Common myeloid progenitor, CD34-positive (primary cell): ENCODE results near the gene LDHD.
A peak's percentile ranks its signal among the peaks of the same experiment; 100 is the strongest.

ENCODE experiments used
- CTCF ChIA-PET: fragments of 350-600 bp; sonication (Branson Sonifier 250); formaldehyde crosslinking; loops from one replicate; lab custom pipeline; 2021; ENCODE audit warnings: antibody characterized with exemption; lab: Charles Lee
- POLR2A ChIA-PET: fragments of 350-600 bp; sonication (Branson Sonifier 250); formaldehyde crosslinking; loops from one replicate; lab custom pipeline; 2021; ENCODE audit warnings: antibody characterized with exemption; lab: Charles Lee
- DNase-seq, 3 donors: peaks; one replicate each; pipeline versions ENCODE4 v3.0.0 to v3.0.0-alpha.2; 2013
- H3K27ac ChIP-seq, 2 experiments: 1 replicate in 1 of 2; 2 replicates in 1 of 2; pipeline ENCODE4 v1.7.0; 2013; ENCODE audit warnings: inconsistent platforms in 2 of 2, low read length in 2 of 2, mild to moderate bottlenecking in 2 of 2, low read depth in 1 of 2, moderate library complexity in 1 of 2; ENCODE audit not compliant: severe bottlenecking in 2 of 2, insufficient read depth in 1 of 2, poor library complexity in 1 of 2
- H3K27me3 ChIP-seq, 5 experiments: replicated peaks in 2 of 5; 1 replicate in 3 of 5; 2 replicates in 2 of 5; pipeline versions ENCODE4 v1.6.1 to v1.7.0; 2013; ENCODE audit warnings: low read length in 4 of 5, mild to moderate bottlenecking in 2 of 5, moderate library complexity in 2 of 5, inconsistent platforms in 1 of 5; ENCODE audit not compliant: insufficient read depth in 5 of 5, control insufficient read depth in 4 of 5
- H3K36me3 ChIP-seq, 4 experiments: 1 replicate in 2 of 4; 2 replicates in 2 of 4; pipeline versions ENCODE4 v1.6.1 to v1.7.0; 2013; ENCODE audit warnings: low read length in 3 of 4, control low read depth in 1 of 4, mild to moderate bottlenecking in 1 of 4; ENCODE audit not compliant: control insufficient read depth in 4 of 4, insufficient read depth in 4 of 4
- H3K4me1 ChIP-seq, 4 experiments: 1 replicate in 3 of 4; 2 replicates in 1 of 4; pipeline versions ENCODE4 v1.6.1 to v1.7.1; 2013; ENCODE audit warnings: low read length in 3 of 4, mild to moderate bottlenecking in 3 of 4, control low read depth in 1 of 4, inconsistent platforms in 1 of 4, moderate library complexity in 1 of 4; ENCODE audit not compliant: control insufficient read depth in 4 of 4, insufficient read depth in 4 of 4; ENCODE audit errors: control extremely low read depth in 1 of 4
- H3K4me3 ChIP-seq, 7 experiments: 1 replicate in 4 of 7; 2 replicates in 3 of 7; pipeline versions ENCODE4 v1.5.1 to v1.7.0; 2013; ENCODE audit warnings: mild to moderate bottlenecking in 7 of 7, low read length in 6 of 7, moderate library complexity in 6 of 7, inconsistent platforms in 2 of 7, low read depth in 2 of 7, control low read depth in 1 of 7; ENCODE audit not compliant: insufficient read depth in 4 of 7, control insufficient read depth in 1 of 7; ENCODE audit errors: extremely low read depth in 1 of 7
- H3K9me3 ChIP-seq, 5 experiments: 1 replicate in 4 of 5; 2 replicates in 1 of 5; pipeline versions ENCODE4 v1.6.1 to v1.7.1; 2013; ENCODE audit warnings: low read length in 4 of 5, mild to moderate bottlenecking in 2 of 5, inconsistent platforms in 1 of 5, low read depth in 1 of 5, moderate library complexity in 1 of 5; ENCODE audit not compliant: control insufficient read depth in 4 of 5, insufficient read depth in 2 of 5; ENCODE audit errors: control extremely low read depth in 1 of 5
- WGBS: methylation state at CpG from one replicate; pipeline ENCODE4 v1.1.5; 2013; ENCODE audit not compliant: insufficient coverage; 5-methylcytosine and 5-hydroxymethylcytosine counted together

LDHD gene

DNA sequence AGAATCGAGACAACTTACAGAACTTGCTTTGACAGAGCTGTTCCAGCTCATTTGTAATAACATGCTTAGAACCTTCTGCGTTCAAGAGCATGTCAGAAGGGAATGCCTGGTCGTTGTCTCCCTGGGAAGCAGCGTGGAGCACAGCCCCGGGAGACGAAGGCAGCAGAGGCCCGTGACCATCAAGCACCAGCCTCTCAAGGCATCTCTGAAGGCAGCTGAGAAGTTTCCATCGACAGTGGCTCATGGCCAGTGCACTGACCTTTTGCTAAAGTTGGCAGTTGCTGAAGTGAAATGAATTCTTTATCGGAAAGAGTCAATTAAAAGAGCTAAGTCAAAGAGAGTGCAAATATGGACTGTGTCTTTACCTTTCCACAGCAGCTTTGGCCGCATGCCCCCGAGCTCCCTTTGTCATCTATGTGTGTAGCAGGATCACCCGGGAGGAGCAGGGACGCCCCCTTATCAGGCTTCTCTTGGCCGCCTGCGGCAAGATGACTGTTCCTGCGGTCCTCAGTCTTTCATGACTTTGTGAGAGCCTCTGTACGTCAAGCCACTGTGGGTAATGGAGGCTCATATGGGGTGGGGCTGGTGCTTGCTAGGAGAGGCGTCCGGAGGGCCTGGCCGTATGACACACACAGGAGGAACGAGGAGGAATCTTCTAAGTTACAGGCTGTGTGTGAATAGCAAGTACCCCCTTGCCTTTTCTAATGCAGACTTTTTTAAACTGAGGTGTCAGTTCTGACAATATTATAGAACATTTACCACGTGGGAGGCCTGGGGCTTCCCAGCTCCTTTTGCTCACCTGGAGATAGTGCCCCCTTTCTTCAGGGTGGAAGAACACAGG is 54.2 kb downstream of the LDHD start:
- CTCF ChIA-PET: interaction anchor here (0.9 to 6.9 kb wide), 23 partner anchors 9 to 78 kb away, joined by 3 to 82 read pairs (median 4); partner anchors contain the start of genes WDR59 and ZNRF1
- H3K27ac ChIP-seq: peak overlapping the region; percentile 53 to 84
- H3K4me3 ChIP-seq: peak overlapping the region in 4 of 7 experiments; percentile 5 to 54 (median 39)
- DNase-seq: no peak
- H3K4me1 ChIP-seq: peaks cover 38 to 98% (median 93%) of the 10 kb centered on the region in 4 experiments
- no peaks in the 10 kb centered on the region for H3K9me3 ChIP-seq
- no peaks in the 10 kb centered on the region for H3K27me3 ChIP-seq
- POLR2A ChIA-PET: interaction anchor here (1.4 to 6.0 kb wide), 4 partner anchors 13 to 47 kb away, joined by 11 to 42 read pairs (median 34); no protein-coding TSS in a partner anchor
- H3K36me3 ChIP-seq: peaks cover 0 to 13% (median 0%) of the 10 kb centered on the region in 4 experiments
- 91% methylated on average over 15 of the region's 22 CpGs for WGBS
